Cerebellar nuclear complex (tissue), 1 donor: ENCODE results near the gene SPRN.

Source experiments
- DNase-seq, 2 experiments: peaks; one replicate each; lab custom pipeline; 2025; lab: John Stamatoyannopoulos, UW

Gene SPRN

GRCh38 chr10:133405844-133406527 lies 18.4 kb downstream of the SPRN start:
- DNase-seq, result no peak

- no peak for DNase-seq
Measured at GRCh38 chr10:133405272-133405671, 19.2 kb downstream of the SPRN start.

- DNase-seq, result no peak
Measured at GRCh38 chr10:133403784-133404183, 20.6 kb downstream of the SPRN start.

GRCh38 chr10:133403359-133403758 lies 21.1 kb downstream of the SPRN start:
- no peak for DNase-seq

GRCh38 chr10:133401981-133402725 lies 22.3 kb downstream of the SPRN start:
- no peak for DNase-seq

- no peak for DNase-seq
Measured at GRCh38 chr10:133401500-133401899, 22.9 kb downstream of the SPRN start.

GRCh38 chr10:133400624-133401424 lies 23.6 kb downstream of the SPRN start:
- DNase-seq, result no peak

- no peak for DNase-seq
Measured at GRCh38 chr10:133399123-133399601, 25.3 kb downstream of the SPRN start.

GRCh38 chr10:133397938-133398337 lies 26.5 kb downstream of the SPRN start:
- no peak for DNase-seq

- no peak for DNase-seq
Measured at GRCh38 chr10:133396035-133396624, 28.3 kb downstream of the SPRN start.

- no peak for DNase-seq
Measured at GRCh38 chr10:133394801-133395221, 29.6 kb downstream of the SPRN start.

GRCh38 chr10:133394064-133394663 lies 30.3 kb downstream of the SPRN start, which contains the start of gene MTG1:
Gene MTG1 (plus strand): TSS chr10:133394157. CDS start chr10:133394221, 64 bp downstream.
- peak; percentile 38 to 68 for DNase-seq

- DNase-seq, result no peak
Measured at GRCh38 chr10:133393401-133394063, 30.9 kb downstream of the SPRN start.

- no peak for DNase-seq
Measured at GRCh38 chr10:133391761-133392518, 32.5 kb downstream of the SPRN start.

GRCh38 chr10:133391249-133391635 lies 33.2 kb downstream of the SPRN start:
- DNase-seq, result no peak

GRCh38 chr10:133390597-133391248 lies 33.7 kb downstream of the SPRN start:
- DNase-seq, result no peak

GRCh38 chr10:133388973-133389818 lies 35.2 kb downstream of the SPRN start:
- DNase-seq, result no peak

GRCh38 chr10:133388236-133388972 lies 36.0 kb downstream of the SPRN start:
- DNase-seq, result no peak
